ENCODE results near the gene TNK2.
"Not testable (repeated sequence)": the region's sequence is repeated elsewhere in the genome, so short reads cannot be mapped to it uniquely, and the experiment has no call there.

The TNK2 gene

GRCh38 chr3:195907934-195908693 is at the start of gene TNK2:
TSS of gene TNK2 (minus strand) at chr3:195908551. CDS start at chr3:195888588, 19,963 bp downstream.
- DNase-seq (ENCODE audit: low read depth, low spot score) = no peak

DNA sequence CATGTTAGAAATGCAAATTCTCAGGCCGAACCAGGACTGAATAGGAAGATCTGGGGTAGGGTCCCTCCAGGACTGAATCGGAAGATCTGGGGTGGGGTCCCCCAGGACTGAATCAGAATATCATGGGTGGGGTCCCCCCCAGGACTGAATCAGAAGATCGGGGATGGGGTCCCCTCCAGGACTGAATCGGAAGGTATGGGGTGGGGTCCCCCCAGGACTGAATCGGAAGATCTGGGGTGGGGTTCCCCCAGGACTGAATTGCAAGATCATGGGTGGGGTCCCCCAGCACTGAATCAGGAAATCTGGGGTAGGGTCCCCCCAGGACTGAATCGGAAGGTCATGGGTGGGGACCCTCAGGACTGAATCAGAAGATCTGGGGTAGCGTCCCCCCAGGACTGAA is 48.2 kb upstream of the TNK2 start:
- no peak for DNase-seq (ENCODE audit: low read depth, low spot score)

DNA sequence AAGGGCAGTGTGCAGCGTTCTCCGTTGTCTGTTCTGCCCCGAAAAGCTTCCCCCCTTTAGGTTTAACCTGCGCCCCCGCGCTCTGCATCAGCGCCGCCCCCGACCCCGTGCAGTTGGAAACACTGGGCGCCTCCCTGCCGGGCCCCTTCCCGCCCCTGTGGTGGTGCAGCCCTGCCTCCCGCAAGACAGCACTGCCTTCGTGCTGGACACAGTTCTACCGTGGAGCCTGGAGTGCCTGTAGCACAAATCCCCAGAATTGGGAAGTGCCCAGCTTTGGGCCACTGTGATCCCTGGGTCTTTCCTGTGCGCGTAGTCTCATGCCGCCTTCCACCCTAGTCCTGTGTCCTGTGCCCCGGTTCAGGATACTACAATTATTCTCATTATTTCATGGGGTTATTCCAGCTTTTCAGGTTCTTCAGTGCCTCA is 47.1 kb upstream of the TNK2 start:
- not testable (repeated sequence) for DNase-seq (ENCODE audit: low read depth, low spot score)

DNA sequence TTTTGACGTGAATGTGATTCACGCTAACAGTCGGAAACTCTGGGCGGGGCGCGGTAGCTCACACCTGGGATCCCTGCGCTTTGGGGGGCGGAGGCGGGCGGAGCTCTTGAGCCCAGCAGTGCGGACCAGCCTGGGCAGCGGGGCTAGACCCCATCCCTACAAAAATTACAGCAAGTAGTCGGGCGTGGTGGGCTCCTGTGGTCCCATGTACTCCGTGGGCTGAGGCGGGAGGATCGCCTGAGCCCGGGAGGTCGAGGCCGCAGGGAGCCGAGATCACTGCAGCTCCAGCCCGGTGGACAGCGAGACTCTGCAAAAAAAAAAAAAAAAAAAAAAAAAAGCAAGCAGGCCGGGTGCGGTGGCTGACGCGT is 46.4 kb upstream of the TNK2 start:
- DNase-seq (ENCODE audit: low read depth, low spot score) = not testable (repeated sequence)

GRCh38 chr3:195954052-195954751 is 45.9 kb upstream of the TNK2 start:
- DNase-seq (ENCODE audit: low read depth, low spot score) = not testable (repeated sequence)

GRCh38 chr3:195952590-195952989 is 44.2 kb upstream of the TNK2 start:
- DNase-seq (ENCODE audit: low read depth, low spot score) = not testable (repeated sequence)

DNA sequence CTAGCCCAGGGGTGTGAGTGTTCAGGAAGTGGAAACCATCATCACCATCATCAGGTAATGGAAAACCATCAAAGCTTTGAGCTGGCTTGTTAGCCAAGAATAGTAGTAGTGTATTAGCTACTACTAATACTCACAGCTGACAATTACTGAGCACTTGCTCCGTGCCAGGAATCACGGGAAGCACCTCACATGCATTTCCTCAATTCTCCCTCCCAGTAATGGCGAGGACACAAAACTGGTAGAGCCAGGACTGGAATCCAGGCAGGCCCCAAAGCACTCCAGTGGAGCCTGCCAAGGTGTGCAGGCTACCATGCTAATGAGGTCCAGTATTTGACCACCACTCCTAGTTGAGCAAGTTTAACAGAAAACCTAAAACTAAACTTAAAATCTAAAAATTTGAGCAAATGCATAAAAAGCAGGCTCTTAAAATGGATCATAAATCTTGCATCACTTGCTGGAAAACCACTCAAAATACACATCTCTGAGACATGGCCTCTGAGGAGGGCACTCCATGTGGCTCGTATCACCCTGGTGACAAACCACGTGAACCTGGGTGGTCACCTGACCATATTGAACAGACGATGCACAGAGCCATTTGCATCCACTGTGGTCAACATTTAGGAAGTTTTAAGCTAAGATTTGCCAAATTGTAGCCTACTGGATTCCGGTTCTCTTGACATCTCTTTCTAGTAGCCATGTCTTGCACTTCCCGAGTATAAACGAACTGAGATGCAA is 43.3 kb upstream of the TNK2 start:
- DNase-seq (ENCODE audit: low read depth, low spot score) = not testable (repeated sequence)

- DNase-seq (ENCODE audit: low read depth, low spot score) = not testable (repeated sequence)
These were observed 42.4 kb upstream of the TNK2 start for GRCh38 chr3:195950731-195951130.

- DNase-seq (ENCODE audit: low read depth, low spot score) = not testable (repeated sequence)
These were observed 41.8 kb upstream of the TNK2 start for GRCh38 chr3:195950164-195950563.

DNA sequence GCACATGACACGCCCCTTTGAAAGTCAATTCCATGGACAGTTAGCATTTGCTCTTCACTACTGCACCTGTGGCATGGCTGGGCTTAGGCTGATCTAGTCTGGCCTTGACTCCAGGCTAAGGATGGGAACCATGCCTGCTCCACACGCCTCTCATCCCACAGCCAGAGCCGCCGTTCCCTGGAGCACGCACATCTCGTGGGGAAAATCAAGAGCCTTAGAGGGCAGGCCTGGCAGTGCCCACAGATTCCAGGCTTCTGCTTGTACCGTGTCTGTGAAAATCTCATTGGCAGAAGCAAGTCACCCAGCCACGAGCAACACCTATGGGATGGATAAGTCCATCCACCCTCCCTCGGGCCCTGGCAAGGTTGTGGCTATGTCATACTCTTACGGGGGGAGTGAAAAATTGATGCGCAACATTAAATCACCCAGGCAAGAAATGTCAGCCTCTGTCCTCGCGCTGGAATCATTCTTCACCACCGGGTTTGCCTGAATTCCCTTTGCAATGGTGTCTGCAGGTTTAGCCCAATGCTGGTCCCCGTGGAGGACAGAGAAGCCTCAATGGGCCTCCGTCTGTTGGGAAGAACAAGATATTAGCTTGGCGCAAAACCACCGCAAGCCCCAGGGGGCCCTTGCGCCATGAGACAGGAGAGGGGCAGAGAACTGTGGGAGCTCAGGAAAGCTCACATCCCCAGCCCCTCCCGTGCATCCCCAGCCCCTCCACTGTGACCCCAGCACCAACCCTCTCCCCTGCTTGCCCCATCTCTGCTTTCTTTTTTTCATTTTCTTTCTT is 38.8 kb upstream of the TNK2 start:
- DNase-seq (ENCODE audit: low read depth, low spot score) = not testable (repeated sequence)

DNA sequence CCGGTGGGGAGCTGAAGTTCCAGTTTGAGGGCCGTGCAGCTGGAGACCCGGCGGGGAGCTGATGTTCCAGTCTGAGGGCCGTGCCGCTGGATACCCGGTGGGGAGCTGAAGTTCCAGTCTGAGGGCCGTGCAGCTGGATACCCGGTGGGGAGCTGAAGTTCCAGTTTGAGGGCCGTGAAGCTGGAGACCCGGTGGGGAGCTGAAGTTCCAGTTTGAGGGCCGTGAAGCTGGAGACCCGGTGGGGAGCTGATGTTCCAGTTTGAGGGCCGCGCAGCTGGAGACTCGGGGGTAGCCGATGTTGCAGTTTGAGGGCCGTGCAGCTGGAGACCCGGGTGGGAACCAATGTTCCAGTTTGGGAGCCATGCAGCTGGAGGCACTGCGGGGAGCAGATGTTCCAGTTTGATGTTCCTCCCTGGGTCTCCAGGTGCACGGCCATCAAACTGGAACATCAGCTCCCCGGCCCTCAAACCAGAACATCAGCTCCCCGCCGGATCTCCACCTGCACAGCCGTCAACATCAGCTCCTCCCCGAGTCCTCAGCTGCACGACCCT is 33.0 kb upstream of the TNK2 start:
- not testable (repeated sequence) for DNase-seq (ENCODE audit: low read depth, low spot score)

GRCh38 chr3:195940806-195941205 is 32.5 kb upstream of the TNK2 start:
- DNase-seq (ENCODE audit: low read depth, low spot score) = not testable (repeated sequence)

- not testable (repeated sequence) for DNase-seq (ENCODE audit: low read depth, low spot score)
These were observed 31.4 kb upstream of the TNK2 start for GRCh38 chr3:195939526-195940470.

DNA sequence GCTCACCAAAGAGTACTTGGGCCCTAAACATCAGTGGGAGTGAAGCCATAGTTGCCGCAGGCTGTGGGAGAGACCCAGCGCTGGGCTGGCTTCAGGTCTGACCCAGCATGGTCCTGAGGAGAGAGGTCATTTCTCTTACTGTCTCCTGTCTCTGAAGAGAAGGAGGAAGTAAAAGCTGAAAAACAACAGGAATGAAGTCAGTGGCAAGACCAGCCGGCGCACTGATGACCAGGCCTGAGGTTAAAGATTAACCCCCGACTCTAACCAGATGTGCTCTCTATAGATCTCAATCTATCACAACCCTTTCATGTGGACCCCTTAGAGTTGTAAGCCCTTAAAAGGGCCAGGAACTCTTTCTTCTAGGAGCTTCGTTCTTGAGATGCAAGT is 24.7 kb upstream of the TNK2 start:
- not testable (repeated sequence) for DNase-seq (ENCODE audit: low read depth, low spot score)

GRCh38 chr3:195932418-195933043 is 24.2 kb upstream of the TNK2 start:
- no peak for DNase-seq (ENCODE audit: low read depth, low spot score)

DNA sequence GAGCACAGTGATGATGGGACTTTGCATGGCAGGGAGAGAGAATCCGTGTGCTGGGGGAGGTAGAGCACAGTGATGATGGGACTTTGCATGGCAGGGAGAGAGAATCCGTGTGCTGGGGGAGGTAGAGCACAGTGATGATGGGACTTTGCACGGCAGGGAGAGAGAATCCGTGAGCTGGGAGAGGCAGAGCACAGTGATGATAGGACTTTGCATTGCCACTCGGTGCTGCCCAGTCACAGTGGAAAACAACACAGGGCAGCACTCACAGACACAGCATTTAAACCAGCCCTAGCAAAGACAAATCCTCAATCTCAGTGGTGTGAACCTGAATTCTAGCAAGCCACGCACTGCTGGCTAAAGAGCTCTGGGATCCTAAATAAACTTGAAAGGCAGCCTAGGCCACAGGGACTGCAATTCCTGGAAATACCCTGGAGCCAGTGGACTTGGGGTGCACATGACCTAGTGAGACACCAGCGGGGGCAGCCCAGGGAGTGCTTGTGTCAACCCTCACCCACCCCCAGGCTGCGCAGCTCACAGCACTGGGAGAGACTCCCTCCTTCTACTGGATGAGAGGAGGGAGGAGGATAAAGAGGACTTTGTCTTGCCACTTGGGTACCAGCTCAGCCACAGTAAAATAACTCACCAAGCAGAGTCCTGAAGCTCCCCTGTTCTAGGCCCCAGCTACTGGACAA is 23.4 kb upstream of the TNK2 start:
- no peak for DNase-seq (ENCODE audit: low read depth, low spot score)

- DNase-seq (ENCODE audit: low read depth, low spot score) = no peak
These were observed 21.1 kb upstream of the TNK2 start for GRCh38 chr3:195929452-195929851.

DNA sequence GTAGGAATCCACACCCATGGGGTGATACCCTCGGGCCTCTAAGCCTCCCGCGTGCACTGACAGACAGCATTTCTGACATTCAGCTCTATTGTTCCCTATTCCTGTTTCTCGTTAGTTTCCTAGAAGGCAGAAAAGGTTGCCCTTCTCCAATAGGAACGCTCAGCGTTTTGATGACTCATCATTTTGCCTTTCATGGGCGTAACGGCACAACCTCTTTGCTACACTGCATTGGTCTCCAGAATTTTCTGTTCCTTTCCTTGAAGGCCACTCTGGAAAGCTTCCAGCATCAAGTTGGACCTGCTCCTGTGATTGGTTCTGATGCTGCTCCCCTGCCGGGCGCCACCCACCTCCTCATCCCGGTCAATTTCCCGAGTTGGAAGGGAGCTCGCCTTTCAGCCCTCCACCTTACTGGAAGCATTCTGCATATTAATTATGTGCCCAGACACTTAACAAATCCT is 13.0 kb upstream of the TNK2 start:
- DNase-seq (ENCODE audit: low read depth, low spot score) = no peak

DNA sequence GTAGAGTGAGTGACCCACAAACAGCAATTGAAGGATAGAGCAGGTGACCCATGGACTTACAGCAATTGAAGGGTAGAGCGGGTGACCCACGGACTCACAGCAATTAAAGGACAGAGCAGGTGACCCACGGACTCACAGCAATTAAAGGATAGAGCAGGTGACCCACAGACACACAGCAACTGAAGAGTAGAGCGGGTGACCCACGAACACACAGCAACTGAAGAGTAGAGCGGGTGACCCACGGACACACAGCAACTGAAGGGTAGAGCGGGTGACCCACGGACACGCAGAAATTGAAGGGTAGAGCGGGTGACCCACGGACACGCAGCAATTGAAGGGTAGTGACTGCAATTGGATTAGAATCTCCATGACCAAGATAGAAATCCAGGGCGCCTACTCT is 9.8 kb upstream of the TNK2 start:
- DNase-seq (ENCODE audit: low read depth, low spot score) = no peak

Data from brain pericyte (primary cell).